SK-N-SH (cell line): Measurements from ENCODE around the gene DPEP3. TPM values are rescaled to one million over a fixed set of nuclear protein-coding genes. Genes with fewer than 3 reads are reported as not detected.

Source experiments
- CTCF ChIA-PET: fragments of 300-600, 350-600 bp; formaldehyde crosslinking; extraction: SDS; loops from one replicate; lab custom pipeline; 2021; lab: Yijun Ruan, JAX
- POLR2A ChIA-PET: fragments of 350-600 bp; sonication (Branson Sonifier 250); formaldehyde crosslinking; extraction: SDS; loops from one replicate; lab custom pipeline; 2020; ENCODE audit warnings: antibody characterized with exemption, inconsistent platforms; lab: Yijun Ruan, JAX
- DNase-seq: peaks from one replicate; pipeline ENCODE4 v3.0.0; 2012
- H2AFZ ChIP-seq: fragments of 200-600 bp; sonication (generic); 2 replicates; pipeline ENCODE4 v1.8.1; 2016; ENCODE audit warnings: antibody characterized with exemption, mild to moderate bottlenecking, low read depth
- H3F3A ChIP-seq: fragments of 200-600 bp; sonication (generic); replicated peaks from 2 replicates; pipeline ENCODE3; 2016; ENCODE audit warnings: antibody characterized with exemption, mild to moderate bottlenecking; ENCODE audit not compliant: insufficient read depth
- H3K27ac ChIP-seq, 2 experiments: fragments of 200-500 bp in 1 of 2; fragments of 200-600 bp in 1 of 2; sonication (Bioruptor generic) in 1 of 2; sonication (generic), shearing (Covaris generic) in 1 of 2; 2 replicates each; pipeline versions ENCODE4 v1.5.1 to v1.6.1; 2014 to 2016; ENCODE audit warnings: low read depth in 2 of 2, inconsistent platforms in 1 of 2, low read length in 1 of 2, mild to moderate bottlenecking in 1 of 2, mixed read lengths in 1 of 2
- H3K27me3 ChIP-seq: fragments of 200-600 bp; sonication (generic), shearing (Covaris generic); 2 replicates; pipeline ENCODE4 v1.6.1; 2016; ENCODE audit warnings: mixed run types; ENCODE audit not compliant: insufficient read depth
- H3K36me3 ChIP-seq, 2 experiments: fragments of 200-500 bp in 1 of 2; fragments of 200-600 bp in 1 of 2; sonication (Bioruptor generic) in 1 of 2; sonication (generic) in 1 of 2; replicated peaks in 1 of 2; 2 replicates each; pipeline versions ENCODE3 to v1.5.1; 2014 to 2016; ENCODE audit warnings: low read length in 1 of 2, mild to moderate bottlenecking in 1 of 2; ENCODE audit not compliant: insufficient read depth in 2 of 2, control insufficient read depth in 1 of 2
- H3K4me1 ChIP-seq, 2 experiments: fragments of 200-500 bp in 1 of 2; fragments of 200-600 bp in 1 of 2; sonication (Bioruptor generic) in 1 of 2; sonication (generic), shearing (Covaris generic) in 1 of 2; 2 replicates each; pipeline versions ENCODE4 v1.5.1 to v1.6.1; 2014 to 2016; ENCODE audit warnings: low read depth in 1 of 2, low read length in 1 of 2, mixed run types in 1 of 2; ENCODE audit not compliant: insufficient read depth in 2 of 2, control insufficient read depth in 1 of 2
- H3K4me2 ChIP-seq: fragments of 200-600 bp; sonication (generic), shearing (Covaris generic); 2 replicates; pipeline ENCODE4 v1.6.1; 2017; ENCODE audit warnings: mixed run types
- H3K4me3 ChIP-seq, 2 experiments: fragments of 200-500 bp in 1 of 2; fragments of 200-600 bp in 1 of 2; sonication (Bioruptor generic) in 1 of 2; sonication (generic), shearing (Covaris generic) in 1 of 2; 2 replicates each; pipeline versions ENCODE4 v1.5.1 to v1.8.1; 2014 to 2016; ENCODE audit warnings: low read depth in 2 of 2, inconsistent platforms in 1 of 2, low read length in 1 of 2, mild to moderate bottlenecking in 1 of 2, mixed read lengths in 1 of 2, moderate library complexity in 1 of 2
- H3K79me2 ChIP-seq: fragments of 200-600 bp; sonication (generic); 2 replicates; pipeline ENCODE4 v1.8.1; 2017; ENCODE audit warnings: mild to moderate bottlenecking; ENCODE audit not compliant: insufficient read depth
- H3K9ac ChIP-seq: fragments of 200-600 bp; sonication (generic); 2 replicates; pipeline ENCODE4 v1.6.1; 2017; ENCODE audit warnings: mixed run types
- H3K9me2 ChIP-seq: fragments of 200-600 bp; sonication (generic); 2 replicates; pipeline ENCODE4 v1.6.1; 2017; ENCODE audit warnings: mixed run types
- H3K9me3 ChIP-seq: fragments of 200-600 bp; sonication (generic); 2 replicates; pipeline ENCODE4 v1.6.1; 2017; ENCODE audit warnings: mixed run types, mild to moderate bottlenecking, moderate library complexity
- H4K20me1 ChIP-seq: fragments of 200-600 bp; sonication (generic); 2 replicates; pipeline ENCODE4 v1.6.1; 2017; ENCODE audit warnings: mild to moderate bottlenecking, mixed run types; ENCODE audit not compliant: insufficient read depth
- CTCF ChIP-seq: fragments of 200-600 bp; sonication (generic); IDR thresholded peaks from 2 replicates; pipeline ENCODE4 v1.6.1; 2017; ENCODE audit warnings: antibody characterized with exemption, mild to moderate bottlenecking, moderate library complexity
- ELF1 ChIP-seq: IDR thresholded peaks from 2 replicates; pipeline ENCODE4 v1.4.0; 2012
- EP300 ChIP-seq, 2 experiments: IDR thresholded peaks; 2 replicates each; pipeline versions ENCODE4 v1.4.0 to v1.6.1; 2012; ENCODE audit warnings: borderline replicate concordance in 1 of 2, low read depth in 1 of 2, low read length in 1 of 2
- EZH2phosphoT487 ChIP-seq: fragments of 200-600 bp; sonication (generic); IDR thresholded peaks from 2 replicates; pipeline ENCODE4 v1.6.1; 2017; ENCODE audit warnings: low read depth, mixed run types, mild to moderate bottlenecking, antibody characterized with exemption, moderate library complexity, borderline replicate concordance
- FOSL2 ChIP-seq: IDR thresholded peaks from 2 replicates; pipeline ENCODE4 v1.4.0; 2012; ENCODE audit warnings: low read depth, mild to moderate bottlenecking, moderate library complexity, borderline replicate concordance
- FOXM1 ChIP-seq: IDR thresholded peaks from 2 replicates; pipeline ENCODE4 v1.4.0; 2012; ENCODE audit warnings: low read depth, mild to moderate bottlenecking
- GATA2 ChIP-seq: sonication (generic); formaldehyde crosslinking; IDR thresholded peaks from 2 replicates; pipeline ENCODE4 v1.5.0; 2020; ENCODE audit warnings: mild to moderate bottlenecking, missing genetic modification reagents
- JUND ChIP-seq: IDR thresholded peaks from 2 replicates; pipeline ENCODE4 v1.4.0; 2012
- MAX ChIP-seq: IDR thresholded peaks from 2 replicates; pipeline ENCODE4 v1.4.0; 2012; ENCODE audit warnings: low read depth
- MEF2A ChIP-seq: IDR thresholded peaks from 2 replicates; pipeline ENCODE4 v1.4.0; 2012; ENCODE audit warnings: low read depth, borderline replicate concordance
- MXI1 ChIP-seq: IDR thresholded peaks from 2 replicates; pipeline ENCODE4 v1.6.1; 2012; ENCODE audit warnings: mild to moderate bottlenecking, low read depth, low read length, improper control_type of control experiment
- NFIC ChIP-seq: IDR thresholded peaks from 2 replicates; pipeline ENCODE4 v1.4.0; 2012; ENCODE audit warnings: borderline replicate concordance
- NRF1 ChIP-seq: IDR thresholded peaks from 2 replicates; pipeline ENCODE4 v1.6.1; 2012; ENCODE audit warnings: low read depth, mild to moderate bottlenecking, low read length
- RFX5 ChIP-seq: IDR thresholded peaks from 2 replicates; pipeline ENCODE4 v1.6.1; 2012; ENCODE audit warnings: mild to moderate bottlenecking, improper control_type of control experiment, low read length
- RXRA ChIP-seq: IDR thresholded peaks from 2 replicates; pipeline ENCODE4 v1.4.0; 2012; ENCODE audit warnings: low read depth, mild to moderate bottlenecking, borderline replicate concordance
- SIN3A ChIP-seq: IDR thresholded peaks from 2 replicates; pipeline ENCODE4 v1.6.1; 2012; ENCODE audit warnings: low read depth, mild to moderate bottlenecking, low read length, moderate library complexity, borderline replicate concordance
- TAF1 ChIP-seq: IDR thresholded peaks from 2 replicates; pipeline ENCODE4 v1.6.1; 2012; ENCODE audit warnings: low read depth, mild to moderate bottlenecking, low read length, moderate library complexity, borderline replicate concordance
- TCF12 ChIP-seq: IDR thresholded peaks from 2 replicates; pipeline ENCODE4 v1.4.0; 2012
- USF2 ChIP-seq: fragments of 150-350 bp; IDR thresholded peaks from 2 replicates; pipeline ENCODE4 v1.6.1; 2017; ENCODE audit warnings: antibody characterized with exemption, low read length, low read depth, borderline replicate concordance
- ZBTB33 ChIP-seq: IDR thresholded peaks from 2 replicates; pipeline ENCODE4 v1.4.0; 2012; ENCODE audit warnings: low read depth, borderline replicate concordance
- WGBS: methylation state at CpG from one replicate; pipeline ENCODE4 v1.1.6; 2017; ENCODE audit warnings: low lambda C conversion rate; 5-methylcytosine and 5-hydroxymethylcytosine counted together
- polyA plus RNA-seq, 3 experiments: library from polyadenylated mRNA; depleted of rRNA; stranded (reverse); fragments of >200 nt; gene quantifications; 2 replicates each; pipeline ENCODE4 v1.2.3, GENCODE V29; 2012

DPEP3 gene
- polyA plus RNA-seq, 1 of the 3 experiments (the other 2 are of a cell fraction): not detected

- Histone ChIP-seq H3K4me2 (peak overlapping the region; percentile 66; the same call in 1 of the 2 replicates), H3K4me1 (peaks cover 0 to 7% of the 10 kb centered on the region in 2 experiments; a peak in 1 of 4 replicates), H3K9me3 (no peaks in the 10 kb centered on the region), H2AFZ (no peak overlapping the region), H3K79me2 (no peaks in the 10 kb centered on the region), H3K36me3 (no peaks in the 10 kb centered on the region), H3K9ac (no peak overlapping the region), H3K27me3 (no peaks in the 10 kb centered on the region), H3K27ac (no peak overlapping the region), H3K4me3 (peak overlapping the region in 1 of 2 experiments; percentile 56; a peak in 2 of 4 replicates), H3K9me2 (no peaks in the 10 kb centered on the region), H4K20me1 (no peaks in the 10 kb centered on the region), H3F3A (no peaks in the 10 kb centered on the region)
- no peak for DNase-seq
- 69% methylated on average over 15 of the region's 20 CpGs for WGBS
- POLR2A ChIA-PET: no interaction called here
- CTCF ChIA-PET: interaction anchor here (1.0 to 3.9 kb wide), 7 partner anchors 12 to 236 kb away, joined by 3 to 25 read pairs (median 4); no protein-coding TSS in a partner anchor
- TF ChIP-seq GATA2 (CRISPR knock-in tag) (no peak), TAF1 (no peak), SIN3A (no peak), NFIC (no peak), MEF2A (no peak), EP300 (IDR thresholded peaks at IDR 0.05; ENCODE audit: borderline replicate concordance in 1 of 2, low read depth in 1 of 2, low read length in 1 of 2) (no peak), RXRA (no peak), MAX (no peak), NRF1 (no peak), JUND (no peak), CTCF (no peak), ELF1 (no peak)
Observed at GRCh38 chr16:67992661-67993206, 12.4 kb upstream of the DPEP3 start.

GRCh38 chr16:67990018-67990386 lies 9.7 kb upstream of the DPEP3 start:
- Histone ChIP-seq H3K27ac (no peak overlapping the region), H3K9me3 (no peaks in the 10 kb centered on the region), H3K36me3 (no peaks in the 10 kb centered on the region), H3K9ac (no peak overlapping the region), H3K9me2 (no peaks in the 10 kb centered on the region), H3K4me3 (no peak overlapping the region), H3K79me2 (no peaks in the 10 kb centered on the region), H3F3A (no peaks in the 10 kb centered on the region), H3K4me1 (peaks cover 0 to 7% of the 10 kb centered on the region in 2 experiments; a peak in 1 of 4 replicates), H2AFZ (no peak overlapping the region), H4K20me1 (no peaks in the 10 kb centered on the region), H3K27me3 (no peaks in the 10 kb centered on the region), H3K4me2 (no peak overlapping the region)
- POLR2A ChIA-PET: interaction anchor here (0.6 kb wide), 1 partner anchor 42 kb away, joined by 3 read pairs; no protein-coding TSS in a partner anchor
- TF ChIP-seq USF2: no peak
- no peak for TF ChIP-seq FOXM1
- TF ChIP-seq JUND: no peak
- no peak for TF ChIP-seq EZH2phosphoT487
- TF ChIP-seq MEF2A: no peak
- no peak for TF ChIP-seq NRF1
- no peak for TF ChIP-seq ZBTB33
- TF ChIP-seq NFIC: no peak
- no peak for TF ChIP-seq RFX5
- no peak for TF ChIP-seq TCF12
- TF ChIP-seq MXI1: no peak
- TF ChIP-seq FOSL2: no peak
- no peak for TF ChIP-seq SIN3A
- TF ChIP-seq GATA2 (CRISPR knock-in tag): no peak
- DNase-seq: no peak
- CTCF ChIA-PET: interaction anchor here (0.9 to 1.4 kb wide), 3 partner anchors 20 to 274 kb away, joined by 3 to 5 read pairs (median 4); partner anchors contain the start of gene SLC7A6
- 83% methylated on average over 3 of the region's 6 CpGs for WGBS
